Measurements from ENCODE around the gene SEMG2.

Gene SEMG2

DNA sequence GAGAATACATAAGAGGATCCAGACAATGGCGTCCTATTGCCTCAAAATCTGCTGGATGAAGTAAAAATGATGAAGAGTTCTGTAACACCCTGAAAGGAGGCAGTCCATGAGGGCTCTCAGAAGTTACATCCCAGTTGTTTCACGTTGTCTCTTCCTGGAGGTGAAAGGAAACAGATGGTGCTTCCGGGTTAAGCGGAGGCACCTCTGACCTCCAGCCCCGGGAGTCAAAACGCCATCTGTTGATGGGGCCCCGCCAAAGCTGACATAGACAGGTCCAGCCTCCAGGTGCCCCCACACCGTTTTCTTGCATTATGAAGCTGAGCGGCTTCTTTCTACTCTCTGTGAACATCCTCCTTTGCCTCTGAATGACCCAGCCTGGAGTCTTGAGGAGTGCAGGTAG lies 9.5 kb downstream of the SEMG2 start:
- no peak for DNase-seq

- peak in 1 of 2 experiments; percentile 22 for DNase-seq
Measured at GRCh38 chr20:45235995-45236394, 14.8 kb downstream of the SEMG2 start.

- DNase-seq, result no peak
Measured at GRCh38 chr20:45238139-45238538, 17.0 kb downstream of the SEMG2 start.

GRCh38 chr20:45246109-45246508 lies 24.9 kb downstream of the SEMG2 start:
- DNase-seq, result no peak

- no peak for DNase-seq
Measured at GRCh38 chr20:45247865-45248264, 26.7 kb downstream of the SEMG2 start.

DNA sequence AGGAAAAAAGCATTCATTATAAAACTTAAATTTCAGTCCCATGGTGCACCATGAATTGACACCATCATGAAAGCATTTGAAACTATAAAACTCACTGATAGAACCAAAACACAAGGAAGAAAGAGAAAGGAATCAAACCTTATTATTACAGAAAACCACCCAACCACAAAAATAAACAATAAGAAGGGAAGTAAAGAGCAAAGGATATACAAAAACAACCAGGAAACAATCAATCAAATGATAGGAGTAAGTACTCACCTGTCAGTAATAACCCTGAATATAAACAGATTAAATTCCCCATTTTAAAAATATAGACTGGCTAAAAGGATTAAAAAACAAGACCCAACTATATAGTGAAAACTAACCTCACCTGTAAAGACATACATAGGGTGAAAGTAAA lies 27.4 kb downstream of the SEMG2 start:
- DNase-seq, result no peak

GRCh38 chr20:45251884-45252560 lies 30.8 kb downstream of the SEMG2 start:
- no peak for DNase-seq

- no peak for DNase-seq
Measured at GRCh38 chr20:45253261-45253660, 32.1 kb downstream of the SEMG2 start.

DNA sequence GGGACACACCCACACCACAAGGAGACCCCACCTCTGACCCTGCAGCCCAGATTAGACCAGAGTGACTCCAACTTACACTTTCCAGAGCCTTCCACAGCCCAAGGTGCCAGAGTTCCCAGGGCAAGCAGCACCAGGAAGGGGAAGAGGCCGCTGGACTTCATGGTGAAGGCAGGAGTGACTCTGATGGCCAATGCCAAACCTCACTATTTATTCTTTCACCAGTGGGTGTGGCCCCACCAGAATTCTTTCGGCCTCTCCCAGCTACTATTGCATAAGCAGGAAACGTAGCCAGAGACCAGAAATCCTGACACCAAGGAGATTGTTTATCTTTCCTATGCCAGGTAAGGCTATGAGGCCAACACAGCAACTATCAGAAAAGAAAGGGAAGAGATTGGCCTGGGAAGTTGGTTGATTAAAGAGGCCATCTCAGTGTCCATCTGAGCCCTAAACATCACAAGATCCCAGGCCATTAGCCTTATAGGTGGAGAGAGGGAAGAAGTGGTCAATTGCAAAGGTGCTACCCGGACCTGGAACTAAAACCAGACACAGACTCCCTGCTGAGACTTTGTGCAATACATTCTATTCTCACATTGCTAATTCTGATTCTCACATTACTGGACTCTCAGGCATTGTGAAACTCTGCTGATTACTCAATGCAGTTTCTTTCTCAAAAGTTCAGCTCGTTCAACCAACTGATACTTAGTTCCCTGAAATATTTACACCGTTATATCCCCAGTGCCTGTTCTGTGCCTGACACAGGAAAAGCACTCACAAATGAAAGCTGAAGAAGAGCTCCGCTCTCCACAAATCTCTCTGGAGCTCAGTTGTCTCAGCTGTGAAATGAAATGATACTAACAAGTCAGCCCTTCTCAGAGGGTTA lies 33.5 kb downstream of the SEMG2 start, which contains the start of gene SLPI:
SLPI (minus strand) TSS at position 182 of the 880 bp plus-strand sequence; CDS start at position 161, 21 bp downstream.
- no peak for DNase-seq

GRCh38 chr20:45257161-45257560 lies 36.0 kb downstream of the SEMG2 start:
- no peak for DNase-seq

- no peak for DNase-seq
Measured at GRCh38 chr20:45257711-45258110, 36.5 kb downstream of the SEMG2 start.

GRCh38 chr20:45258259-45258658 lies 37.1 kb downstream of the SEMG2 start:
- DNase-seq, result no peak

GRCh38 chr20:45258664-45259063 lies 37.5 kb downstream of the SEMG2 start:
- no peak for DNase-seq

DNA sequence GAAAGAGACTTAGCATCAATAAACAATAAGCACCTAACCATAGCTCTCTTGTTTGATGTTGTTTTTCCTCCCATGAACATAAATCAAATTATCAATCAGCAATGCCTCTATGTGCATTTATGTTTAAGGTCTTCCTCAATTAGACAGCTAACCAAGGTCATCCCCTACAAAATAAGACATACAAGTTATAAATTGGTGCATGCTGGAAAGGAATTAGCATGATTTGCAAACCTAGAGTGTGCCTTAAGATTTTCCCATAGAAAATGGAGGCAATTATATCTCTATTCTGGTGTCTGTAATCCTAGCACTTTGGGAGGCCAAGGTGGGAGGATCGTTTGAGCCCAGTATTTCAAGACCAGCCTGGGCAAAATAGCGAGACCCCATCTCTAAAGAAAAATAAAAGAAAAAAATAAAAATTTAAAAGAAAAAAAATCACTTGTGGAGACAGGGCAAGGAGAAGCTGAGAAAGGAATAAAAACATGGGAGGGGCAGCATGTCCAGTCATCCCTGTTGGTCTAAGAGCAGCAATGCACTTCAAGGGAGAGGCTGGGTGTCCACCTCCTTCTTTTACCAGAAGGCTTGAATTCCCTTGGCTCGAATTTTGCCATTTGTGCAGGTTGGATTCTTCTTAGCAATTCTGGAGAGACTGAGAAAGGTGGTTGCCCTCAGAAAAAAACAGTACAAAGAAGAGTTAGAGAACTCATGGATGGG lies 42.5 kb downstream of the SEMG2 start:
- no peak for DNase-seq

GRCh38 chr20:45266977-45267376 lies 45.8 kb downstream of the SEMG2 start:
- no peak for DNase-seq

- no peak for DNase-seq
Measured at GRCh38 chr20:45268531-45268930, 47.4 kb downstream of the SEMG2 start.

GRCh38 chr20:45269056-45269455 lies 47.9 kb downstream of the SEMG2 start:
- no peak for DNase-seq

- DNase-seq, result no peak
Measured at GRCh38 chr20:45269754-45270270, 48.6 kb downstream of the SEMG2 start.

All from NCI-H526 (cell line).